Fibroblast of lung (primary cell): ENCODE data around the gene OR52E8. TPM values are rescaled to one million over a fixed set of nuclear protein-coding genes. Genes with fewer than 3 reads are reported as not detected.
A peak's percentile ranks its signal among the peaks of the same experiment; 100 is the strongest.

ENCODE experiments used
- DNase-seq, 2 donors: peaks; one replicate each; pipeline versions ENCODE4 v3.0.0 to v3.0.0-alpha.2; 2010; ENCODE audit warnings: low read depth in 2 of 2
- H2AFZ ChIP-seq: 2 replicates; pipeline ENCODE4 v1.5.1; 2012; ENCODE audit warnings: low read length, control low read depth, inconsistent platforms
- H3K27ac ChIP-seq: 2 replicates; pipeline ENCODE4 v1.5.1; 2011; ENCODE audit warnings: low read length, control low read depth; ENCODE audit not compliant: insufficient read depth
- H3K27me3 ChIP-seq: 2 replicates; pipeline ENCODE4 v1.5.1; 2011; ENCODE audit warnings: mild to moderate bottlenecking, low read length; ENCODE audit not compliant: control insufficient read depth, insufficient read depth
- H3K36me3 ChIP-seq: 2 replicates; pipeline ENCODE4 v1.5.1; 2011; ENCODE audit warnings: low read length; ENCODE audit not compliant: control insufficient read depth, insufficient read depth
- H3K4me1 ChIP-seq: 2 replicates; pipeline ENCODE4 v1.5.1; 2011; ENCODE audit warnings: low read length; ENCODE audit not compliant: control insufficient read depth, insufficient read depth; ENCODE audit errors: extremely low read depth
- H3K4me2 ChIP-seq: 2 replicates; pipeline ENCODE4 v1.5.1; 2011; ENCODE audit warnings: low read length, control low read depth; ENCODE audit not compliant: insufficient read depth; ENCODE audit errors: extremely low read depth
- H3K4me3 ChIP-seq, 4 experiments: fragments of 200-600 bp in 1 of 4; sonication (generic) in 1 of 4; replicated peaks in 1 of 4; 2 replicates each; pipeline ENCODE4 v1.5.1; 2011 to 2016; ENCODE audit warnings: low read length in 4 of 4, low read depth in 3 of 4, mild to moderate bottlenecking in 3 of 4, control low read depth in 2 of 4, inconsistent platforms in 1 of 4, mixed read lengths in 1 of 4; ENCODE audit not compliant: insufficient read depth in 1 of 4; ENCODE audit errors: control extremely low read depth in 1 of 4
- H3K79me2 ChIP-seq: 2 replicates; pipeline ENCODE4 v1.5.1; 2012; ENCODE audit warnings: mild to moderate bottlenecking, low read length, inconsistent platforms; ENCODE audit not compliant: control insufficient read depth, insufficient read depth
- H3K9ac ChIP-seq: 2 replicates; pipeline ENCODE4 v1.5.1; 2011; ENCODE audit warnings: mild to moderate bottlenecking, low read length, control low read depth; ENCODE audit not compliant: insufficient read depth
- H3K9me3 ChIP-seq: 2 replicates; pipeline ENCODE4 v1.5.1; 2012; ENCODE audit warnings: low read depth, low read length; ENCODE audit not compliant: control insufficient read depth, insufficient read depth
- H4K20me1 ChIP-seq: 2 replicates; pipeline ENCODE4 v1.5.1; 2011; ENCODE audit warnings: low read length; ENCODE audit not compliant: control insufficient read depth, insufficient read depth; ENCODE audit errors: extremely low read depth
- EZH2 ChIP-seq: IDR thresholded peaks from 2 replicates; pipeline ENCODE4 v1.5.1; 2012; ENCODE audit warnings: low read length, control low read depth, mild to moderate bottlenecking; ENCODE audit errors: missing control alignments
- polyA plus RNA-seq, 2 donors: library from polyadenylated mRNA; depleted of rRNA in 1 of 2; stranded (reverse) in 1 of 2; unstranded in 1 of 2; fragments of >200 nt; gene quantifications; 2 replicates each; pipeline ENCODE4 v1.2.1, GENCODE V29; 2011 to 2012; ENCODE audit warnings: missing spikeins in 1 of 2
- total RNA-seq: library from RNA; depleted of rRNA; stranded (reverse); fragments of >200 nt; gene quantifications from 2 replicates; pipeline ENCODE4 v1.2.1, GENCODE V29; 2014
- TF ChIP-seq, protein P1 (sequence below), 2 donors: IDR thresholded peaks in 1 of 2; conservative IDR thresholded peaks in 1 of 2; 1 replicate in 1 of 2; 2 replicates in 1 of 2; pipeline ENCODE4 v1.5.1; 2011 to 2012; ENCODE audit warnings: low read length in 2 of 2, control low read depth in 1 of 2, inconsistent platforms in 1 of 2, low read depth in 1 of 2, mild to moderate bottlenecking in 1 of 2

Gene OR52E8
- total and polyA plus RNA-seq, 2 donors (not counting 1 experiment from before 2014, with no cell fraction given) = not detected

DNA sequence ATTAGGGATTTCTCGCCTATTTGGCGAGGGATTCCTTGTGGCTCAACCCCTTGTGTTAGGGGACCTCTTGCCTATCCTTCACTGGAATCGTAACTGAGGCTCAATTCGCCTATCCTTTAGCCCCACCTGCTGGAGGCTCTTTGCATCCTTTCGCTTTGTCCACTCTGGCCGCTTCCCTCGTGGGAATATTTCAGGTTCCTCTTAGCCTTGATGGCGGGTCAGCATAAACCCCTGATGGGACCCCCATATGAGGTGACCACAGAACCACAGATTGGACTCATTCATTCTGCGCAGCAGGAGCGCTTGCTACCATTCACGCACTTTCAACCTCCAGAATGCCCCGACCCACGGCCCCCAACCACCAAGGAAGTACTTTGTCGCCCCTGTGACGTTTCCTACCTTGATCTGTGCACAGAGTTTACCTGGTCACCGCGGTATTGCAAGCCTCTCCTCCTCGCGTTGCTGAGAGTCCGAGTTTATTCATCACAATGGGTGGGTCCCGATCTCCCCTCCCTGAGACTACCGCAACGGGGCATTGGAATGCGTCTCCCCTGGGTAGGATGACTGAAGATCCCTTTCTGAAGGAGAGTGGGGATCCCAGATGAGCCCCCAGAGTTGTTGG is 48.9 kb downstream of the OR52E8 start, which contains the start of gene OR52N2:
Gene OR52N2, plus strand, starts transcription at position 425 of the 622 bp plus-strand sequence. CDS start 11,412 bp downstream, outside the sequence.
- Histone ChIP-seq H3K27ac (no peak within 1 kb of the TSS), H3K27me3 (no peaks in the 10 kb centered on the region), H3K79me2 (no peaks in the 10 kb centered on the region), H2AFZ (peak within 1 kb of the TSS; percentile 72), H3K9ac (peak within 1 kb of the TSS; percentile 5), H3K4me1 (no peaks in the 10 kb centered on the region), H3K4me3 (peak within 1 kb of the TSS; percentile 58 to 63 (median 58)), H3K9me3 (no peaks in the 10 kb centered on the region), H3K36me3 (no peaks in the 10 kb centered on the region), H3K4me2 (peak within 1 kb of the TSS; percentile 93), H4K20me1 (no peaks in the 10 kb centered on the region)
- DNase-seq = peak; percentile 48 to 77
- no peak for TF ChIP-seq EZH2
- TF ChIP-seq, protein P1, sequence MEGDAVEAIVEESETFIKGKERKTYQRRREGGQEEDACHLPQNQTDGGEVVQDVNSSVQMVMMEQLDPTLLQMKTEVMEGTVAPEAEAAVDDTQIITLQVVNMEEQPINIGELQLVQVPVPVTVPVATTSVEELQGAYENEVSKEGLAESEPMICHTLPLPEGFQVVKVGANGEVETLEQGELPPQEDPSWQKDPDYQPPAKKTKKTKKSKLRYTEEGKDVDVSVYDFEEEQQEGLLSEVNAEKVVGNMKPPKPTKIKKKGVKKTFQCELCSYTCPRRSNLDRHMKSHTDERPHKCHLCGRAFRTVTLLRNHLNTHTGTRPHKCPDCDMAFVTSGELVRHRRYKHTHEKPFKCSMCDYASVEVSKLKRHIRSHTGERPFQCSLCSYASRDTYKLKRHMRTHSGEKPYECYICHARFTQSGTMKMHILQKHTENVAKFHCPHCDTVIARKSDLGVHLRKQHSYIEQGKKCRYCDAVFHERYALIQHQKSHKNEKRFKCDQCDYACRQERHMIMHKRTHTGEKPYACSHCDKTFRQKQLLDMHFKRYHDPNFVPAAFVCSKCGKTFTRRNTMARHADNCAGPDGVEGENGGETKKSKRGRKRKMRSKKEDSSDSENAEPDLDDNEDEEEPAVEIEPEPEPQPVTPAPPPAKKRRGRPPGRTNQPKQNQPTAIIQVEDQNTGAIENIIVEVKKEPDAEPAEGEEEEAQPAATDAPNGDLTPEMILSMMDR (conservative IDR thresholded peaks at IDR 0.05 in 1 of 2, IDR thresholded peaks at IDR 0.05 in 1 of 2; ENCODE audit: low read depth in 1 of 2, low read length in 2 of 2) = peak; percentile 83 to 98

- H3K4me3 ChIP-seq = no peak overlapping the region
- H3K4me2 ChIP-seq = no peak overlapping the region
- no peak for DNase-seq
- H4K20me1 ChIP-seq = no peaks in the 10 kb centered on the region
- H3K36me3 ChIP-seq = no peaks in the 10 kb centered on the region
- no peaks in the 10 kb centered on the region for H3K9me3 ChIP-seq
- TF ChIP-seq, protein P1 (conservative IDR thresholded peaks at IDR 0.05 in 1 of 2, IDR thresholded peaks at IDR 0.05 in 1 of 2; ENCODE audit: low read depth in 1 of 2, low read length in 2 of 2) = no peak
- no peak for TF ChIP-seq EZH2
- no peaks in the 10 kb centered on the region for H3K4me1 ChIP-seq
- H3K9ac ChIP-seq = no peak overlapping the region
- H2AFZ ChIP-seq = no peak overlapping the region
- H3K27ac ChIP-seq = no peak overlapping the region
- H3K79me2 ChIP-seq = no peaks in the 10 kb centered on the region
- H3K27me3 ChIP-seq = no peaks in the 10 kb centered on the region
Observed at GRCh38 chr11:5807580-5807979, 49.9 kb downstream of the OR52E8 start.

Other genes starting within 250 kb of the OR52E8 start
- 11.3 and 17.8 TPM in 2 replicates for gene TRIM34, start 232.7 kb downstream of the OR52E8 start, total RNA-seq
- 13.6 and 18.5 TPM in 2 replicates for gene TRIM34, start 232.7 kb downstream of the OR52E8 start, polyA plus RNA-seq
- gene TRIM5, start 172.6 kb downstream of the OR52E8 start, total RNA-seq = 43.4 and 47.9 TPM in 2 replicates
- gene TRIM5, start 172.6 kb downstream of the OR52E8 start, polyA plus RNA-seq = 26.8 and 32.4 TPM in 2 replicates
- gene TRIM22, start 167.9 kb downstream of the OR52E8 start, total RNA-seq = 94.8 and 112 TPM in 2 replicates
- 74.3 and 108 TPM in 2 replicates for gene TRIM22, start 167.9 kb downstream of the OR52E8 start, polyA plus RNA-seq
- not detected in 2 replicates for gene OR56B1, start 121.2 kb downstream of the OR52E8 start, total RNA-seq
- not detected in 2 replicates for gene OR56B1, start 121.2 kb downstream of the OR52E8 start, polyA plus RNA-seq
- gene OR52N4, start 103.4 kb downstream of the OR52E8 start, total RNA-seq = 0.33 TPM in 1 of 2 replicates, not detected in the other
- 0.08 TPM in 1 of 2 replicates, not detected in the other for gene OR52N4, start 103.4 kb downstream of the OR52E8 start, polyA plus RNA-seq
- not detected in 2 replicates for gene OR52N5, start 74.3 kb downstream of the OR52E8 start, total RNA-seq
- not detected in 2 replicates for gene OR52N5, start 74.3 kb downstream of the OR52E8 start, polyA plus RNA-seq
- not detected in 2 replicates for gene OR52N1, start 66.4 kb downstream of the OR52E8 start, total RNA-seq
- not detected in 2 replicates for gene OR52N1, start 66.4 kb downstream of the OR52E8 start, polyA plus RNA-seq
- gene OR52N2, start 48.8 kb downstream of the OR52E8 start, total RNA-seq = not detected in 2 replicates
- gene OR52N2, start 48.8 kb downstream of the OR52E8 start, polyA plus RNA-seq = not detected in 2 replicates
- gene OR52E6, start 15.8 kb downstream of the OR52E8 start, total RNA-seq = under 0.01 TPM in 1 of 2 replicates, not detected in the other
- gene OR52E6, start 15.8 kb downstream of the OR52E8 start, polyA plus RNA-seq = not detected in 2 replicates
- gene OR52E4, start 22.9 kb upstream of the OR52E8 start, total RNA-seq = not detected in 2 replicates
- not detected in 2 replicates for gene OR52E4, start 22.9 kb upstream of the OR52E8 start, polyA plus RNA-seq
- not detected in 2 replicates for gene OR52E5, start 35.5 kb upstream of the OR52E8 start, total RNA-seq
- gene OR52E5, start 35.5 kb upstream of the OR52E8 start, polyA plus RNA-seq = not detected in 2 replicates
- not detected in 2 replicates for gene OR56A3, start 84.6 kb upstream of the OR52E8 start, total RNA-seq
- not detected in 2 replicates for gene OR56A3, start 84.6 kb upstream of the OR52E8 start, polyA plus RNA-seq
- not detected in 2 replicates for gene OR56A5, start 110.8 kb upstream of the OR52E8 start, total RNA-seq
- gene OR56A5, start 110.8 kb upstream of the OR52E8 start, polyA plus RNA-seq = not detected in 2 replicates
- gene OR52L1, start 129.3 kb upstream of the OR52E8 start, total RNA-seq = not detected in 2 replicates
- gene OR52L1, start 129.3 kb upstream of the OR52E8 start, polyA plus RNA-seq = not detected in 2 replicates
- gene OR56A4, start 149.3 kb upstream of the OR52E8 start, total RNA-seq = not detected in 2 replicates
- not detected in 2 replicates for gene OR56A4, start 149.3 kb upstream of the OR52E8 start, polyA plus RNA-seq
- gene OR56A1, start 173.1 kb upstream of the OR52E8 start, total RNA-seq = not detected in 2 replicates
- gene OR56A1, start 173.1 kb upstream of the OR52E8 start, polyA plus RNA-seq = not detected in 2 replicates
- not detected in 2 replicates for gene OR56B4, start 250.0 kb upstream of the OR52E8 start, total RNA-seq
- not detected in 2 replicates for gene OR56B4, start 250.0 kb upstream of the OR52E8 start, polyA plus RNA-seq